Stimulated activated CD8-positive, alpha-beta memory T cell treated with anti-CD3 and anti-CD28 coated beads, Interleukin-12 subunit alpha, Interleukin-12 subunit beta, amount 100 ng/mL, for 4 hours (primary cell): ENCODE data around the gene LUC7L3.

Experiments
- DNase-seq: peaks from one replicate; pipeline ENCODE4 v3.0.0-alpha.2; 2020; ENCODE audit warnings: low read depth

Gene LUC7L3

DNA sequence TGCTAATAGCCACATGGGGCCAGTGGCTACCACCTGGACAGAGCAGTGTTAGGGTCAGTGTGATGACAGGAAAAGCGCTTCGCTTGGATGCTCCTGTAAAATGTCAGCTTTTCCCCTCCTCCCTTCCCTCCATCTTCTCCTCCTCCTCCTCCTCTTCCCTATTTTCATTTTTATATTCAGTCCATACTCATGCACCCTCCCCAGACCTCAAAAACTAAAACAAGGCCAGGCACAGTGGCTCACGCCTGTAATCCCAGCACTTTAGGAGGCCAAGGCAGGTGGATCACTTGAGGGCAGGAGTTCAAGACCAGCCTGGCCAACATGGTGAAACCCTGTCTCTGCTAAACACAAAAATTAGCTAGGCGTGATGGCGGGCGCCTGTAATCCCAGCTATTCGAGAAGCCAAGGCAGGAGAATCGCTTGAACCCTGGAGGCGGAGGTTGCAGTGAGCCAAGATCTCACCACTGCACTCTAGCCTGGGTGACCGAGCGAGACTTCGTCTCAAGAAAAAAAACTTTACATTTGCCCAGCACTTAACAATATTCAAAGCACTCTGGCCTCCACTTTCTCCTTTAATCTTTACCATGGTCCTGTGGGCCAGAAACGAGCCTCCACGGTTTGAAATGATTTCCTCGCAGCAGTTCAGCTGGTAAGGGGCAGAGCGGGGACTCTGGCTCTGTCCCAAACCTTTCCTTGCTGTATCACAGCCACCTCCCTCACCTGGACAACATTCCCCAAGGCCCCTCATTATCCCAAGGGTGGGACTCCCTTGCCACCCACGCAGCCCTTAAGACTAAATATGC lies 33.5 kb upstream of the LUC7L3 start:
- no peak for DNase-seq

DNA sequence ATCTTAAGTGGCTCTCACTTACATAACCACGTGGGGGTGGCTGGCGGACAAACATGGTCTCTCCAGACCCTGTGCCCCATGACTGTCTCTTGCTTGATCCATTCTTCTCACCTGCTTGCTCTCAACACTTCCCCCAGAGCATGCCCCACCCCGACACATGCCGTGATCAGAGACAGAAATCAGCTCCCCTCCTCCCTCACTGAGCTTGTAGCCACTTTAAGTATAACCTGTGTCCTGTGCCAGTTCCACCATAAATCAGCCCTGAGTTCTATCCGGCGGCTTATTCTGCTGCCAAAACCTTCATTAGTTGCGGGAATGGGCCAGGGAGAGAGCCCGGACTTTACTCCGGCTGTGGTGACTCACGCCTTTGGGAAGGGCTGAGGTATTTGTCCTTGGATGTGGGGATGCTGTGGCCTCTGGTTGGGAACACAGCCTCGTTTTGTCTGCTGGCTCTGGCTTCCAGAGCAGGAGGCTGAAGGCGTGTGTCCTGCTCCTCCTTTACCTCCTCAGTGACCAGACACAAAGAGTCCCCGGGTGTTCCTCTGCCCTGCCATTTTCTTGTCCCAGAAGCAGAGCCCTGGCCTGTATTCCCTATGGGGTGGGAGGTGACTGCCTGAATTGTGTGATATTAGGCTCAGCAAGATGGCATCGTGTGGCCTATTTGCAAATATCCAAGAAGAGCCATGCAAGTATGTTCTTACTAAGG lies 32.8 kb upstream of the LUC7L3 start:
- no peak for DNase-seq

DNA sequence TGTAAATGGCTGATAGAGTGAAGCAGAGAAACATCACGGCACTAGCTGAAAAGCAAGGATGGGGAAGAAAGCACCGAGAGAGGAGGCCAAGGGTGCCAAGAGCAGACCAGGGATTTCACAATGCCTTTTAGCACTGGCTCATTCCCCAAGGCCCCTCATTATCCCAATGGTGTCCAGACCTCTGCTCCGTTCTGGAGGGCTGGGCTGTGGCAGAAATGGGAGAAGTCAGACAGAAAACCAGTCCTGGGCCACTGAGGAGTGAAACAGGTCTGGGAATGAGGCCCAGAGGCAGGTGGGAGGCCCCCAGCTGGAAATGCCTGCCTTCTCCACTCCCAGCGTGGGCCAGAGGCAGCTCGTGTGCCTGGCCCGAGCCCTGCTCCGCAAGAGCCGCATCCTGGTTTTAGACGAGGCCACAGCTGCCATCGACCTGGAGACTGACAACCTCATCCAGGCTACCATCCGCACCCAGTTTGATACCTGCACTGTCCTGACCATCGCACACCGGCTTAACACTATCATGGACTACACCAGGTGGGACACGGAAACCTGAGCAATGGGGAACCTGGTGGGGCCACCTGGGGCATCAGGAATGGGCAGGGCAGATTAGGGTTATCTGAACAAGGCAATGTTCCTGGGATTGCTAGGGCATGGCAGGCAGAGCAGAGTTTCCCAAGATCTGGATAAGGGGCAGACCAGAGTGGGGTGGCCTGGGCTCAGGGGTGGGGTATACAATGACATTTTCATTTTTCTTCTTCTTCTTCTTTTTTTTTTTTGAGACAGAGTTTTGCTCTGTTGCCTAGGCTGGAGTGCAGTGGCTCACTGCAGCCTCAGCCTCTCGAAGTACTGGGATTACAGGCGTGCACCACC lies 32.0 kb upstream of the LUC7L3 start:
- DNase-seq = no peak

- no peak for DNase-seq
Measured at GRCh38 chr17:50688245-50688644, 31.2 kb upstream of the LUC7L3 start.

DNA sequence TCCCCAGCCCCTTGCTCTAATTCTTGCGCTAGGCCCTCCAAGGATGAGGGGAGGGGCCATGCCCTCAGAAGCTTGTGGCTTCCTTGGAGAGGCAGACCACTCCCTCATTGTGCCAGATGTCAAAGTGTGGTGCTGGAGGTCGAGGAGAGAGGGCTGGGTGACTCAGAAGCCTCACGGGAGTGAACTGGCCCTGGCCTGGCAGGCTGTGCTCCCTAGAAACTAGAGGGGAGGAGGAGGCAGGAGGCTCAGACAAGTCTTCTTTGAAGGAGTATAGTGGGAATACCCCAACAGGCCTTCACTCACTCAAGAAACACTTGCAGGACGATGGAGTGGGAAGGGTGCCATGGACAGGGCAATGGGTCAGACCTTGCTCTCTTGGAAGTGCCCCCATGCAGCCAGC lies 30.2 kb upstream of the LUC7L3 start:
- DNase-seq = no peak

GRCh38 chr17:50689956-50690886 lies 29.2 kb upstream of the LUC7L3 start:
- DNase-seq = no peak

DNA sequence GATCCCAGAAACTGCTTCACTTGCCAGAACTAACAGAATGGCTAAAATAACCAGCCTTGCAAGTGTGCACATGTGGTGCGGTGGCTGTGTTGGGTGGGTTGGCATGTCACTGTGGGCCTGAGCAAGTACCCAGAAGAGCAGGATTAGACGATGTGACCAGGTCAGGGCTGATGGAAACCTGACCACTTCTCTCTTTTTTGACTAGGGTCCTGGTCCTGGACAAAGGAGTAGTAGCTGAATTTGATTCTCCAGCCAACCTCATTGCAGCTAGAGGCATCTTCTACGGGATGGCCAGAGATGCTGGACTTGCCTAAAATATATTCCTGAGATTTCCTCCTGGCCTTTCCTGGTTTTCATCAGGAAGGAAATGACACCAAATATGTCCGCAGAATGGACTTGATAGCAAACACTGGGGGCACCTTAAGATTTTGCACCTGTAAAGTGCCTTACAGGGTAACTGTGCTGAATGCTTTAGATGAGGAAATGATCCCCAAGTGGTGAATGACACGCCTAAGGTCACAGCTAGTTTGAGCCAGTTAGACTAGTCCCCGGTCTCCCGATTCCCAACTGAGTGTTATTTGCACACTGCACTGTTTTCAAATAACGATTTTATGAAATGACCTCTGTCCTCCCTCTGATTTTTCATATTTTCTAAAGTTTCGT lies 28.4 kb upstream of the LUC7L3 start:
- DNase-seq = no peak

- no peak for DNase-seq
Measured at GRCh38 chr17:50691550-50692447, 27.6 kb upstream of the LUC7L3 start.

- no peak for DNase-seq
Measured at GRCh38 chr17:50692448-50693035, 26.9 kb upstream of the LUC7L3 start.

GRCh38 chr17:50693036-50693682 lies 26.2 kb upstream of the LUC7L3 start:
- DNase-seq = no peak

DNA sequence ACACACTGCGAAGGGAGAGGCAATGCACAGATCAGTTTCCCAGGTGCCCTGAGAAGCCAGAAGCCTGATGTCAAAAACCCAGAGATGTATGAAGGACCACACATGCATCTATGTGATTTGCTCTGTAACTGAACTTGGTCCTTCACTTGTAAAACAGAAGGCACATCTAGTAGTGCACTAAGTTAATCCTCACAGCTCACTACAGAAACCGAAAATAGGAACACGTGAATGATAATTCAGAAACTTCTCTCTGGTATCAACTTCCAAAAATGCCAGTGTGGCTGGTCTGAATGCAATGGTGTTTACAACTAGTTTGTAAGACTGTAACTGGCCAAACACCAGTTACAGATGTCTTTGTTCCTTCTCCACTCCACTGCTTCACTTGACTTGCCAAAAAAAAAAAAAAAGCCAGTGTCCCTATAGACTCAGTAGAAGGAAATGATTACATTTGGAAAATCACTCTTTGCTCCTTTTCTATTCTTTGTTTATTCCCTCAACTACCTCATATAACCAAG lies 23.0 kb upstream of the LUC7L3 start:
- no peak for DNase-seq

DNA sequence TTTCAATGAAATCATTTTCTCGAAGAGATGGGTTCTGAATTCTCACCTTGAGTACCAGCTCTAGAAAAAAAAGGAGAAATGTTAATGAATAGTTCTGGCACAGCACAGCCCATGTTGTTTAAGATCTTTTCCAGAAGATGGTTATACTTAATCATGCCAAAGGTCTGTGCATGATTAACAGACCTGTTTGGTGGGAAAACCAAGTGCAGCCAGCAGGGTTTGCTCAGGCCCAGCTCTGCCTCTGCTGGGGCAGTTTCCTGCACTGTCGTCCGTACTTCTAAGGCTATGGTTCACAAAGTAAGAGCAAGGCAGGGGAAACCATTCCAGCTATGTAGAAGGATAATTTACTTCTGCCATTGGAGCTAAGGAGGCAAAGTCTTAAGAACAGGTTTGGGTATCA lies 22.3 kb upstream of the LUC7L3 start:
- DNase-seq = no peak

GRCh38 chr17:50697663-50698272 lies 21.6 kb upstream of the LUC7L3 start:
- DNase-seq = no peak

DNA sequence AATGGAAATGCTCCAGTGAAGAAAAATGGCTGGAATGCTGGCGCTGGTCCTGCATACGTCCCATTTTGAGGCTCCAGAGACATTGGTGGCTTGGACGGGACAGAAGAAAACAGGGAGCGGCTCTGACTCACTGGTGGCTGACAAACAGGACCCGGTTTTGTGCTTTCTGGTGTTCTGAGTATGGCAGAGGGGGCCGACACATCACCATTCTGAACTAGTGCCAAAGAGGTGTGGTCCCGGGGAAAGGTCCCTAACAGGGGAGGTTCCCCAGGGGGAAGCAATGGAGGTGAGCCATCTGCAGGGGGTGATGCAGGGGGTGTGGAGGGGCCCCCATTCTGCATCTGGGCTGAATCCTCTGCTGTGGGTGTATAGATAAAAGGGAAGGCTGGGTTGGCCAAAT lies 20.0 kb upstream of the LUC7L3 start:
- DNase-seq = no peak

- DNase-seq = no peak
Measured at GRCh38 chr17:50703162-50703561, 16.2 kb upstream of the LUC7L3 start.

DNA sequence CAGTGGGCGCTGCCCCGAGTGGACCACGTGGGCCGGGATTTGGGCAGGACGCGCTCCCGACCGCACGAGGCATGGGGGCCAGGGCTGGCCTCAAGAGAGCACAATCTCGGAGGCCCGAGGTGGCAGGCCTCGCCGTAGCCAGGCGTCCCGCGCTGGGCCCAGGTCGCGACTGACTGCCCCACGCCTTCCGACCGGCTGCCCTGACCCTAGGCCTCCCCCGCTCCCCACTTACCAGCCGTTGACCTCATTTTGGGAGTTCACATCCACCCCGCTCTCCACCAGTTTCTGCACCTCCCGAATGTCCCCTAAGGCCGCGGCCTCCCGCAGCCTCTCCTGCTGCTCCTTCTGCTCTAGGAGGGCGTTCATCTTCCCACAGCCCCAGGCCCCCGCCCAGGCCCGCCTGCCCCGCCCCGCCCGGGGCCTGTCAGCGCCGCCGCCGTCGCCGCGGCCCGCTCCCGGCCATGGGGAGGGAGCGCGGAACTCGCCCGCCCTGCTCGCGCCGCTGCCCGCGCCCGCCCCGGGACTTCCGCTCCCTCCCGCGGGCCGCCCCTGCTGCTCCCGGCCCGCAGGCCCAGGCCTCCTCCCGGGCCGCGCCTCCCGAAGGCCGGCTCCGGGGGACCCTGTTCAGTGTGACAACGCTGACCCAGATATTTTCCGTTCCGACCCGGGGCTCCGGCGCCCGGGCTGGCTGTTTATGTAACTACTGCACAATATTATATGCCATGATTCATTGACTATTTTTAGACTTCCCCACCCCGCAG lies 11.9 kb upstream of the LUC7L3 start, which contains the start of gene ANKRD40:
Gene ANKRD40 (minus strand): TSS at position 626 of the 761 bp plus-strand sequence. CDS start 260 bp downstream, at position 366.
- peak; percentile 83 for DNase-seq
